DMS79 treated with DMSO at 0.1 percent for 48 hours (cell line): ENCODE results near the gene FGF16.
"Not testable (repeated sequence)": the region's sequence is repeated elsewhere in the genome, so short reads cannot be mapped to it uniquely, and the experiment has no call there.

Experiments used
- DNase-seq: peaks from one replicate; lab custom pipeline; 2025; lab: John Stamatoyannopoulos, UW

Gene FGF16

GRCh38 chrX:77446908-77447652 lies at the start of gene FGF16:
Gene FGF16 (plus strand): TSS chrX:77447389. CDS start chrX:77447675, 286 bp downstream.
- peak; percentile 53 for DNase-seq

GRCh38 chrX:77398330-77398954 lies 48.7 kb upstream of the FGF16 start:
- no peak for DNase-seq

GRCh38 chrX:77404419-77404818 lies 42.8 kb upstream of the FGF16 start:
- no peak for DNase-seq

GRCh38 chrX:77407821-77408220 lies 39.4 kb upstream of the FGF16 start:
- DNase-seq, result not testable (repeated sequence)

GRCh38 chrX:77412631-77413030 lies 34.6 kb upstream of the FGF16 start:
- no peak for DNase-seq

- no peak for DNase-seq
Observed at GRCh38 chrX:77415161-77415560, 32.0 kb upstream of the FGF16 start.

GRCh38 chrX:77415882-77416281 lies 31.3 kb upstream of the FGF16 start:
- no peak for DNase-seq

- DNase-seq, result no peak
Observed at GRCh38 chrX:77422891-77423648, 24.1 kb upstream of the FGF16 start.

GRCh38 chrX:77426811-77427210 lies 20.4 kb upstream of the FGF16 start:
- DNase-seq, result no peak

GRCh38 chrX:77427611-77428010 lies 19.6 kb upstream of the FGF16 start:
- no peak for DNase-seq

GRCh38 chrX:77428551-77428950 lies 18.6 kb upstream of the FGF16 start:
- DNase-seq, result no peak

- no peak for DNase-seq
Observed at GRCh38 chrX:77431227-77431626, 16.0 kb upstream of the FGF16 start.

- DNase-seq, result no peak
Observed at GRCh38 chrX:77433001-77433400, 14.2 kb upstream of the FGF16 start.

GRCh38 chrX:77434962-77435361 lies 12.2 kb upstream of the FGF16 start:
- no peak for DNase-seq

- DNase-seq, result no peak
Observed at GRCh38 chrX:77436271-77436670, 10.9 kb upstream of the FGF16 start.

- DNase-seq, result no peak
Observed at GRCh38 chrX:77436682-77437081, 10.5 kb upstream of the FGF16 start.

GRCh38 chrX:77440330-77440729 lies 6.9 kb upstream of the FGF16 start:
- DNase-seq, result no peak

- DNase-seq, result no peak
Observed at GRCh38 chrX:77441033-77441432, 6.2 kb upstream of the FGF16 start.

GRCh38 chrX:77441479-77441878 lies 5.7 kb upstream of the FGF16 start:
- no peak for DNase-seq

GRCh38 chrX:77442728-77443127 lies 4.5 kb upstream of the FGF16 start:
- DNase-seq, result no peak

- DNase-seq, result no peak
Observed at GRCh38 chrX:77444075-77444474, 3.1 kb upstream of the FGF16 start.

- DNase-seq, result no peak
Observed at GRCh38 chrX:77444545-77444944, 2.6 kb upstream of the FGF16 start.

- DNase-seq, result peak; percentile 34
Observed at GRCh38 chrX:77446029-77446585, 1.1 kb upstream of the FGF16 start.
